GM12891 (cell line): ENCODE measurements around the gene APEH.

Source experiments
- DNase-seq: peaks from one replicate; pipeline ENCODE4 v3.0.0; 2011; ENCODE audit warnings: low spot score; ENCODE audit not compliant: insufficient read length
- FAIRE-seq: peaks from 2 replicates; lab custom pipeline; 2011; peaks lifted over from hg19 to GRCh38; lab: Jason Lieb, UNC
- PAX5 ChIP-seq: IDR thresholded peaks from 2 replicates; pipeline ENCODE4 v1.6.1; 2011; ENCODE audit warnings: low read length, moderate library complexity, mild to moderate bottlenecking; ENCODE audit not compliant: insufficient read depth, severe bottlenecking
- POLR2A ChIP-seq: IDR thresholded peaks from 2 replicates; pipeline ENCODE4 v1.6.1; 2011; ENCODE audit warnings: low read depth, low read length, control low read depth
- POLR2AphosphoS5 ChIP-seq: IDR thresholded peaks from 2 replicates; pipeline ENCODE4 v1.6.1; 2011; ENCODE audit warnings: low read depth, low read length, control low read depth
- POU2F2 ChIP-seq: IDR thresholded peaks from 2 replicates; pipeline ENCODE4 v1.6.1; 2011; ENCODE audit warnings: low read depth, mild to moderate bottlenecking, control low read depth, low read length, moderate library complexity
- SPI1 ChIP-seq: IDR thresholded peaks from 2 replicates; pipeline ENCODE4 v1.6.1; 2011; ENCODE audit warnings: low read depth, low read length, control low read depth
- TAF1 ChIP-seq: IDR thresholded peaks from 2 replicates; pipeline ENCODE4 v1.6.1; 2011; ENCODE audit warnings: low read depth, low read length, control low read depth

Gene APEH

GRCh38 chr3:49636883-49637609 lies 37.1 kb upstream of the APEH start:
- FAIRE-seq (no peak), DNase-seq (no peak)
- TF ChIP-seq SPI1 (no peak), PAX5 (no peak), POLR2AphosphoS5 (no peak), TAF1 (no peak), POU2F2 (no peak), POLR2A (no peak)

- TF ChIP-seq TAF1: no peak
- TF ChIP-seq POLR2A: no peak
- TF ChIP-seq PAX5: no peak
- TF ChIP-seq POLR2AphosphoS5: no peak
- FAIRE-seq (no peak), DNase-seq (no peak)
Measured at GRCh38 chr3:49638445-49638844, 35.7 kb upstream of the APEH start.

GRCh38 chr3:49639551-49639950 lies 34.6 kb upstream of the APEH start:
- DNase-seq (no peak), FAIRE-seq (no peak)
- TF ChIP-seq POLR2AphosphoS5 (no peak), POLR2A (no peak), POU2F2 (no peak), SPI1 (no peak), PAX5 (no peak), TAF1 (no peak)

GRCh38 chr3:49641292-49641691 lies 32.9 kb upstream of the APEH start:
- TF ChIP-seq POU2F2: no peak
- no peak for TF ChIP-seq POLR2A
- TF ChIP-seq POLR2AphosphoS5: no peak
- TF ChIP-seq SPI1: no peak
- no peak for TF ChIP-seq PAX5
- TF ChIP-seq TAF1: no peak
- FAIRE-seq (no peak), DNase-seq (no peak)

GRCh38 chr3:49641921-49642707 lies 32.0 kb upstream of the APEH start:
- FAIRE-seq (no peak), DNase-seq (no peak)
- no peak for TF ChIP-seq TAF1
- TF ChIP-seq POLR2AphosphoS5: no peak

GRCh38 chr3:49642708-49643145 lies 31.4 kb upstream of the APEH start:
- no peak for FAIRE-seq
- DNase-seq: no peak
- no peak for TF ChIP-seq PAX5
- TF ChIP-seq POLR2AphosphoS5: no peak
- TF ChIP-seq SPI1: no peak
- TF ChIP-seq POLR2A: no peak
- TF ChIP-seq TAF1: no peak

GRCh38 chr3:49644684-49645083 lies 29.5 kb upstream of the APEH start:
- DNase-seq (no peak), FAIRE-seq (no peak)
- no peak for TF ChIP-seq PAX5
- no peak for TF ChIP-seq POU2F2
- no peak for TF ChIP-seq POLR2A
- TF ChIP-seq POLR2AphosphoS5: no peak

- TF ChIP-seq POLR2AphosphoS5 (no peak), POU2F2 (no peak), POLR2A (no peak), PAX5 (no peak), SPI1 (no peak), TAF1 (no peak)
- FAIRE-seq: no peak
- no peak for DNase-seq
Measured at GRCh38 chr3:49646236-49646635, 27.9 kb upstream of the APEH start.

GRCh38 chr3:49647741-49648140 lies 26.4 kb upstream of the APEH start:
- TF ChIP-seq TAF1 (no peak), SPI1 (no peak), PAX5 (no peak), POU2F2 (no peak), POLR2A (no peak)
- FAIRE-seq: no peak
- DNase-seq: no peak

GRCh38 chr3:49648354-49649019 lies 25.7 kb upstream of the APEH start:
- TF ChIP-seq POU2F2 (no peak), TAF1 (no peak), POLR2AphosphoS5 (no peak), SPI1 (no peak), POLR2A (no peak), PAX5 (no peak)
- no peak for DNase-seq
- FAIRE-seq: no peak
